Fibroblast of lung (primary cell): ENCODE data around the gene PIP4P1.

Experiments used
- CTCF ChIP-seq, 2 donors: IDR thresholded peaks in 1 of 2; conservative IDR thresholded peaks in 1 of 2; 1 replicate in 1 of 2; 2 replicates in 1 of 2; pipeline ENCODE4 v1.5.1; 2011 to 2012; ENCODE audit warnings: low read length in 2 of 2, control low read depth in 1 of 2, inconsistent platforms in 1 of 2, low read depth in 1 of 2, mild to moderate bottlenecking in 1 of 2
- EZH2 ChIP-seq: IDR thresholded peaks from 2 replicates; pipeline ENCODE4 v1.5.1; 2012; ENCODE audit warnings: low read length, control low read depth, mild to moderate bottlenecking; ENCODE audit errors: missing control alignments

- no peak for TF ChIP-seq CTCF (conservative IDR thresholded peaks at IDR 0.05 in 1 of 2, IDR thresholded peaks at IDR 0.05 in 1 of 2; ENCODE audit: low read depth in 1 of 2, low read length in 2 of 2)
- TF ChIP-seq EZH2: no peak
These were observed 21.1 kb upstream of the PIP4P1 start for GRCh38 chr14:20482382-20482781.
